H1 (cell line): Measurements from ENCODE around the gene CTAGE4. TPM values are rescaled to one million over a fixed set of nuclear protein-coding genes. Genes with fewer than 3 reads are reported as not detected.

Source experiments
- CTCF ChIA-PET: fragments of 300-600 bp; sonication (Branson Sonifier 250); formaldehyde crosslinking; loops from one replicate; lab custom pipeline; 2021; ENCODE audit not compliant: partially characterized antibody; lab: Charles Lee
- POLR2A ChIA-PET: fragments of 300-600 bp; sonication (Branson Sonifier 250); formaldehyde crosslinking; loops from one replicate; lab custom pipeline; 2021; ENCODE audit warnings: inconsistent platforms; ENCODE audit not compliant: partially characterized antibody; lab: Charles Lee
- DNase-seq, 2 experiments: peaks; one replicate each; pipeline versions ENCODE4 v3.0.0 to v3.0.0-alpha.2; 2010 to 2022; ENCODE audit warnings: low spot score in 2 of 2, low read depth in 1 of 2, mixed read lengths in 1 of 2
- FAIRE-seq: peaks from 2 replicates; lab custom pipeline; 2011; peaks lifted over from hg19 to GRCh38; lab: Jason Lieb, UNC
- H2AFZ ChIP-seq: 2 replicates; pipeline ENCODE4 v1.8.1; 2012; ENCODE audit warnings: low read length, inconsistent platforms
- H2AK5ac ChIP-seq: 2 replicates; pipeline ENCODE4 v1.6.1; 2013; ENCODE audit warnings: low read depth, low read length
- H2BK120ac ChIP-seq: replicated peaks from 2 replicates; pipeline ENCODE3; 2013; ENCODE audit warnings: low read depth, low read length, inconsistent platforms
- H2BK12ac ChIP-seq: 2 replicates; pipeline ENCODE4 v1.6.1; 2013; ENCODE audit warnings: low read depth, low read length
- H2BK15ac ChIP-seq: 2 replicates; pipeline ENCODE4 v1.6.1; 2013; ENCODE audit warnings: low read length
- H2BK20ac ChIP-seq: 2 replicates; pipeline ENCODE4 v1.6.1; 2013; ENCODE audit warnings: low read length
- H2BK5ac ChIP-seq: 2 replicates; pipeline ENCODE4 v1.6.1; 2013; ENCODE audit warnings: low read depth, low read length
- H3K14ac ChIP-seq: 2 replicates; pipeline ENCODE4 v1.6.1; 2013; ENCODE audit warnings: inconsistent platforms; ENCODE audit not compliant: insufficient read length
- H3K18ac ChIP-seq: 2 replicates; pipeline ENCODE4 v1.6.1; 2013; ENCODE audit warnings: low read length; ENCODE audit errors: extremely low read depth
- H3K23ac ChIP-seq: 2 replicates; pipeline ENCODE4 v1.6.1; 2013; ENCODE audit warnings: inconsistent platforms; ENCODE audit not compliant: insufficient read length
- H3K23me2 ChIP-seq: 2 replicates; pipeline ENCODE4 v1.6.1; 2013; ENCODE audit warnings: low read depth, low read length
- H3K27ac ChIP-seq: 2 replicates; pipeline ENCODE4 v1.6.1; 2011; ENCODE audit warnings: low read depth, low read length, inconsistent platforms
- H3K27me3 ChIP-seq, 4 experiments: replicated peaks in 1 of 4; 1 replicate in 1 of 4; 2 replicates in 3 of 4; pipeline versions ENCODE4 v1.6.1 to v1.8.1; 2011 to 2013; ENCODE audit warnings: low read length in 3 of 4, mild to moderate bottlenecking in 3 of 4, inconsistent platforms in 2 of 4, mixed read lengths in 2 of 4, moderate library complexity in 1 of 4; ENCODE audit not compliant: control insufficient read depth in 3 of 4, insufficient read depth in 3 of 4; ENCODE audit errors: extremely low read depth in 1 of 4
- H3K36me3 ChIP-seq, 4 experiments: 2 replicates each; pipeline versions ENCODE4 v1.6.1 to v1.8.1; 2011 to 2013; ENCODE audit warnings: mild to moderate bottlenecking in 4 of 4, low read length in 3 of 4, moderate library complexity in 2 of 4, control low read depth in 1 of 4, inconsistent platforms in 1 of 4; ENCODE audit not compliant: insufficient read depth in 4 of 4, control insufficient read depth in 2 of 4
- H3K4ac ChIP-seq: replicated peaks from 2 replicates; pipeline ENCODE3; 2013; ENCODE audit warnings: low read length, low read depth, mixed read lengths, inconsistent platforms; ENCODE audit not compliant: insufficient read length
- H3K4me1 ChIP-seq, 4 experiments: replicated peaks in 1 of 4; 1 replicate in 1 of 4; 2 replicates in 3 of 4; pipeline versions ENCODE4 v1.6.1 to v1.8.1; 2011 to 2013; ENCODE audit warnings: low read length in 3 of 4, inconsistent platforms in 2 of 4, mixed read lengths in 1 of 4; ENCODE audit not compliant: insufficient read depth in 4 of 4, control insufficient read depth in 3 of 4
- H3K4me2 ChIP-seq, 2 experiments: 2 replicates each; pipeline versions ENCODE4 v1.6.1 to v1.8.1; 2011 to 2013; ENCODE audit warnings: low read depth in 2 of 2, low read length in 2 of 2, control low read depth in 1 of 2, inconsistent platforms in 1 of 2, mild to moderate bottlenecking in 1 of 2; ENCODE audit not compliant: insufficient read depth in 1 of 2
- H3K4me3 ChIP-seq, 4 experiments: fragments of 200-600, 300-600 bp in 1 of 4; sonication (generic), shearing (Covaris generic), sonication (Bioruptor Twin) in 1 of 4; 2 replicates each; pipeline versions ENCODE4 v1.5.1 to v1.8.1; 2011 to 2016; ENCODE audit warnings: low read length in 4 of 4, low read depth in 3 of 4, control low read depth in 2 of 4, inconsistent platforms in 2 of 4, mild to moderate bottlenecking in 2 of 4, mixed read lengths in 1 of 4, moderate library complexity in 1 of 4; ENCODE audit not compliant: insufficient read depth in 2 of 4; ENCODE audit errors: extremely low read depth in 1 of 4
- H3K56ac ChIP-seq: replicated peaks from 2 replicates; pipeline ENCODE3; 2013; ENCODE audit warnings: low read depth, mild to moderate bottlenecking, mixed read lengths, low read length, inconsistent platforms; ENCODE audit not compliant: insufficient read length
- H3K79me1 ChIP-seq: 2 replicates; pipeline ENCODE4 v1.6.1; 2013; ENCODE audit warnings: low read depth, low read length, control low read depth
- H3K79me2 ChIP-seq, 2 experiments: 2 replicates each; pipeline versions ENCODE4 v1.6.1 to v1.8.1; 2012 to 2013; ENCODE audit warnings: low read length in 2 of 2, mild to moderate bottlenecking in 2 of 2, inconsistent platforms in 1 of 2; ENCODE audit not compliant: insufficient read depth in 2 of 2, control insufficient read depth in 1 of 2
- H3K9ac ChIP-seq, 4 experiments: replicated peaks in 1 of 4; 1 replicate in 1 of 4; 2 replicates in 3 of 4; pipeline versions ENCODE4 v1.6.1 to v1.8.1; 2011 to 2013; ENCODE audit warnings: low read depth in 3 of 4, low read length in 3 of 4, control low read depth in 2 of 4, mild to moderate bottlenecking in 2 of 4, moderate library complexity in 2 of 4, inconsistent platforms in 1 of 4; ENCODE audit errors: extremely low read depth in 1 of 4
- H3K9me3 ChIP-seq, 2 experiments: 2 replicates each; pipeline versions ENCODE4 v1.6.1 to v1.8.1; 2012 to 2013; ENCODE audit warnings: mild to moderate bottlenecking in 2 of 2, moderate library complexity in 2 of 2, control low read depth in 1 of 2, inconsistent platforms in 1 of 2, low read depth in 1 of 2, low read length in 1 of 2, mixed read lengths in 1 of 2; ENCODE audit not compliant: insufficient read depth in 2 of 2
- H4K20me1 ChIP-seq, 2 experiments: replicated peaks in 1 of 2; 2 replicates each; pipeline versions ENCODE3 to v1.8.1; 2011 to 2013; ENCODE audit warnings: inconsistent platforms in 2 of 2, low read length in 2 of 2, mild to moderate bottlenecking in 1 of 2; ENCODE audit not compliant: insufficient read depth in 2 of 2, control insufficient read depth in 1 of 2
- H4K5ac ChIP-seq: 2 replicates; pipeline ENCODE4 v1.6.1; 2013; ENCODE audit warnings: low read length, low read depth, mixed read lengths, inconsistent platforms; ENCODE audit not compliant: insufficient read length
- H4K8ac ChIP-seq: 2 replicates; pipeline ENCODE4 v1.8.0; 2013; ENCODE audit warnings: mild to moderate bottlenecking, moderate library complexity, low read length, inconsistent platforms; ENCODE audit not compliant: insufficient read depth; ENCODE audit errors: extremely low read depth
- H4K91ac ChIP-seq: replicated peaks from 2 replicates; pipeline ENCODE3; 2013; ENCODE audit warnings: low read length, mixed read lengths, inconsistent platforms; ENCODE audit not compliant: insufficient read length
- BCL11A ChIP-seq, 2 experiments: IDR thresholded peaks; one replicate each; pipeline ENCODE4 v1.6.1; 2011; ENCODE audit warnings: low read depth in 2 of 2, low read length in 2 of 2, mild to moderate bottlenecking in 2 of 2
- RFX5 ChIP-seq: IDR thresholded peaks from 2 replicates; pipeline ENCODE4 v1.6.1; 2011; ENCODE audit warnings: low read depth, low read length, improper control_type of control experiment, borderline replicate concordance
- WGBS, 2 experiments: shearing (Covaris generic) in 1 of 2; methylation state at CpG; one replicate each; pipeline versions ENCODE4 v1.1.6 to v1.1.7; 2013 to 2015; ENCODE audit warnings: low lambda C conversion rate in 2 of 2, mixed read lengths in 2 of 2, inconsistent platforms in 1 of 2, low coverage in 1 of 2, missing lambda C conversion rate in 1 of 2; ENCODE audit not compliant: insufficient replicate concordance in 2 of 2, insufficient coverage in 1 of 2, insufficient read length in 1 of 2; ENCODE audit errors: extremely low coverage in 1 of 2, missing lambda C conversion rate in 1 of 2; 5-methylcytosine and 5-hydroxymethylcytosine counted together
- polyA plus RNA-seq, 7 experiments: library from polyadenylated mRNA; depleted of rRNA in 3 of 7; stranded (reverse) in 5 of 7; unstranded in 2 of 7; fragments of >200 nt in 5 of 7; fragments of 200-250 nt in 2 of 7; gene quantifications; 1 replicate in 5 of 7; 2 replicates in 1 of 7; 4 replicates in 1 of 7; pipeline versions ENCODE4 v1.2.1 to v1.2.3, GENCODE V29; 2011 to 2013; ENCODE audit warnings: missing spikeins in 2 of 7, mixed read lengths in 2 of 7
- total RNA-seq: library from RNA; stranded (reverse); fragmentation: NEBNext Ultra II Directional; extraction: Animal tissue kit (Norgen Biotek cat#: 25700); gene quantifications from 2 replicates; pipeline ENCODE4 v1.2.1, GENCODE V29; 2021

CTAGE4 gene
- total and polyA plus RNA-seq, 2 of the 8 experiments (the other 6 are each of a cell fraction or from before 2014, with no cell fraction given): 2.9 to 10.3 TPM

DNA sequence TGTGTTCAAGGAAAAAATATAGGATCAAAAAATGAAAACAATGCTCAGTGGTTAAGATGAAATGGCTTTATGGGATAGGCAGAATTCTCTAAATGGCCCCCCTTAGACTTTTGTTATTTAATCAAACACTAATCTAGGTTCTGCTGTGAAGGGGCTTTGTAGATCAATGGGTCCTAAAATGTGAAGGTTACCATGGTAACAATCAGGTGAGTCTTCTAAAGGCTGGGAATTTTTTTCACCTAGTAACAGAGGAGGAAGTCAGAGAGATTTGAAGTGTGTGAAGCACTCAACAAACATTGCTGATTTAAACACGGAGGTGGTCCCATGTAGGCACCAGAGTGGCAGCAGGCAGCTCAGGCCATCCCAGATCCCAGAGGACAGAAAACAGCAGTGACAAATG lies 49.1 kb upstream of the CTAGE4 start:
- no peak overlapping the region for H3K4ac ChIP-seq

More for the DNA sequence above, 49.1 kb upstream of the CTAGE4 start:
- H2AK5ac ChIP-seq: no peak overlapping the region
- 82% methylated on average over 1 of the region's 1 CpG; no CpG with 5 or more reads in 1 of the 2 experiments for WGBS, 2 experiments
- DNase-seq (no peak), FAIRE-seq (no peak)
- no peak overlapping the region for H3K4me3 ChIP-seq
- no peak overlapping the region for H2BK120ac ChIP-seq
- no peak overlapping the region for H3K9ac ChIP-seq
- H3K27me3 ChIP-seq: no peaks in the 10 kb centered on the region
- H3K18ac ChIP-seq: no peak overlapping the region
- CTCF ChIA-PET: no interaction called here
- H3K23me2 ChIP-seq: no peaks in the 10 kb centered on the region
- H2BK12ac ChIP-seq: no peak overlapping the region
- no peak overlapping the region for H3K23ac ChIP-seq
- H3K4me2 ChIP-seq: no peak overlapping the region
- H3K14ac ChIP-seq: no peak overlapping the region
- no peak overlapping the region for H4K91ac ChIP-seq
- no peak overlapping the region for H2BK20ac ChIP-seq
- no peak overlapping the region for H4K8ac ChIP-seq
- no peaks in the 10 kb centered on the region for H3K36me3 ChIP-seq
- H4K5ac ChIP-seq: no peak overlapping the region
- no peaks in the 10 kb centered on the region for H3K4me1 ChIP-seq
- POLR2A ChIA-PET: no interaction called here
- no peak overlapping the region for H2BK5ac ChIP-seq
- no peaks in the 10 kb centered on the region for H4K20me1 ChIP-seq
- H2BK15ac ChIP-seq: no peak overlapping the region
- H3K27ac ChIP-seq: no peak overlapping the region
- H3K9me3 ChIP-seq: no peaks in the 10 kb centered on the region
- no peak overlapping the region for H3K56ac ChIP-seq
- TF ChIP-seq BCL11A (IDR thresholded peaks at IDR 0.05; ENCODE audit: low read depth in 2 of 2, low read length in 2 of 2): no peak
- TF ChIP-seq RFX5: 0 out of 2 replicates have a peak, but pooled peaks have one; percentile 33
- H3K79me2 ChIP-seq: no peaks in the 10 kb centered on the region
- no peaks in the 10 kb centered on the region for H3K79me1 ChIP-seq
- no peak overlapping the region for H2AFZ ChIP-seq
